GM23338 (cell line): ENCODE measurements around the gene R3HDML. TPM values are rescaled to one million over a fixed set of nuclear protein-coding genes. Genes with fewer than 3 reads are reported as not detected.

Source experiments
- ATAC-seq: fragments of 200-7000 bp; cut with Tn5 transposase; 3 replicates; pipeline ENCODE4 v1.9.1; 2020
- DNase-seq: peaks from one replicate; pipeline ENCODE4 v3.0.0-alpha.2; 2015; ENCODE audit warnings: low spot score
- H2AFZ ChIP-seq: fragments of 200-600 bp; sonication (generic); 2 replicates; pipeline ENCODE4 v1.8.0; 2016; ENCODE audit warnings: antibody characterized with exemption, mild to moderate bottlenecking, moderate library complexity
- H3F3A ChIP-seq: fragments of 200-600 bp; sonication (generic); replicated peaks from 2 replicates; pipeline ENCODE4 v1.8.0; 2017; ENCODE audit warnings: antibody characterized with exemption, mixed run types, low read depth
- H3K27ac ChIP-seq: fragments of 200-600 bp; sonication (generic); 2 replicates; pipeline ENCODE4 v1.6.1; 2016; ENCODE audit warnings: low read depth
- H3K27me3 ChIP-seq: fragments of 200-600 bp; sonication (generic); 2 replicates; pipeline ENCODE4 v1.8.0; 2016; ENCODE audit warnings: mild to moderate bottlenecking, mixed run types, moderate library complexity; ENCODE audit not compliant: insufficient read depth
- H3K36me3 ChIP-seq: fragments of 200-600 bp; sonication (generic); 2 replicates; pipeline ENCODE4 v1.8.0; 2016; ENCODE audit warnings: mild to moderate bottlenecking; ENCODE audit not compliant: insufficient read depth
- H3K4me1 ChIP-seq: fragments of 200-600 bp; sonication (generic); 2 replicates; pipeline ENCODE4 v1.8.0; 2016; ENCODE audit warnings: mild to moderate bottlenecking, moderate library complexity; ENCODE audit not compliant: insufficient read depth
- H3K4me2 ChIP-seq: fragments of 200-600 bp; sonication (generic); 2 replicates; pipeline ENCODE4 v1.7.1; 2017; ENCODE audit warnings: mixed run types
- H3K4me3 ChIP-seq: fragments of 200-600 bp; sonication (generic); 2 replicates; pipeline ENCODE4 v1.6.1; 2016; ENCODE audit warnings: mixed run types
- H3K79me2 ChIP-seq: fragments of 200-600 bp; sonication (generic); replicated peaks from 2 replicates; pipeline ENCODE4 v1.8.0; 2017; ENCODE audit warnings: mild to moderate bottlenecking; ENCODE audit not compliant: insufficient read depth
- H3K9me2 ChIP-seq: fragments of 200-600 bp; sonication (generic); 2 replicates; pipeline ENCODE4 v1.8.0; 2017; ENCODE audit not compliant: insufficient read depth
- H4K20me1 ChIP-seq: fragments of 200-600 bp; sonication (generic); replicated peaks from 2 replicates; pipeline ENCODE4 v1.8.0; 2017; ENCODE audit warnings: mild to moderate bottlenecking; ENCODE audit not compliant: insufficient read depth
- H3K27ac Mint-ChIP-seq: 2 replicates; pipeline ENCODE4 v1.8.0; 2020; ENCODE audit warnings: inconsistent platforms, mild to moderate bottlenecking, moderate library complexity, mixed read lengths
- H3K27me3 Mint-ChIP-seq: 3 replicates; pipeline ENCODE4 v1.8.0; 2022; ENCODE audit warnings: low read depth, mild to moderate bottlenecking, moderate library complexity, mixed read lengths, inconsistent platforms; ENCODE audit not compliant: insufficient read depth, poor library complexity
- H3K36me3 Mint-ChIP-seq: 3 replicates; pipeline ENCODE4 v1.8.0; 2021; ENCODE audit warnings: low read depth, mild to moderate bottlenecking, inconsistent platforms, moderate library complexity, mixed read lengths
- H3K4me1 Mint-ChIP-seq: 3 replicates; pipeline ENCODE4 v1.8.0; 2020; ENCODE audit warnings: mild to moderate bottlenecking, inconsistent platforms, mixed read lengths
- H3K4me3 Mint-ChIP-seq: 3 replicates; pipeline ENCODE4 v1.8.0; 2021; ENCODE audit warnings: moderate library complexity, mild to moderate bottlenecking, inconsistent platforms, mixed read lengths
- H3K9me3 Mint-ChIP-seq: 3 replicates; pipeline ENCODE4 v1.8.0; 2020; ENCODE audit warnings: moderate library complexity, mild to moderate bottlenecking, inconsistent platforms, mixed read lengths
- CTCF ChIP-seq, 2 experiments: fragments of 200-600 bp in 1 of 2; sonication (generic) in 1 of 2; conservative IDR thresholded peaks; 2 replicates each; pipeline versions ENCODE4 v1.5.1 to v1.6.1; 2016 to 2017; ENCODE audit warnings: antibody characterized with exemption in 2 of 2, low read depth in 2 of 2, mild to moderate bottlenecking in 2 of 2, moderate library complexity in 1 of 2
- EZH2 ChIP-seq: fragments of 200-600 bp; sonication (generic); IDR thresholded peaks from one replicate; pipeline ENCODE4 v1.8.0; 2017; ENCODE audit warnings: antibody characterized with exemption, mild to moderate bottlenecking, low read depth; ENCODE audit not compliant: unreplicated experiment
- NANOG ChIP-seq: IDR thresholded peaks from 2 replicates; pipeline ENCODE4 v1.6.1; 2016; ENCODE audit warnings: antibody characterized with exemption, borderline replicate concordance
- POLR2AphosphoS5 ChIP-seq: IDR thresholded peaks from 2 replicates; pipeline ENCODE4 v1.6.1; 2016; ENCODE audit warnings: antibody characterized with exemption, low read depth
- REST ChIP-seq: IDR thresholded peaks from one replicate; pipeline ENCODE4 v1.6.1; 2018; ENCODE audit warnings: antibody characterized with exemption; ENCODE audit not compliant: unreplicated experiment
- polyA plus RNA-seq: library from polyadenylated mRNA; unstranded; fragments of >200 nt; fragmentation: Nextera tagmentation; extraction: Ambion mirVana; gene quantifications from 2 replicates; pipeline ENCODE4 v1.2.1, GENCODE V29; 2016
- total RNA-seq: library from RNA; depleted of rRNA; stranded (reverse); fragments of >200 nt; shearing (Covaris generic); gene quantifications from 2 replicates; pipeline ENCODE4 v1.2.3, GENCODE V29; 2014
- TF ChIP-seq, protein P1 (sequence below): fragments of 250-450 bp; sonication (Bioruptor Pico); IDR thresholded peaks from 2 replicates; pipeline ENCODE4 v1.5.0; 2020; ENCODE audit warnings: mild to moderate bottlenecking, moderate library complexity

R3HDML gene
- total and polyA plus RNA-seq, 2 experiments from 2014 or later: not detected

DNA sequence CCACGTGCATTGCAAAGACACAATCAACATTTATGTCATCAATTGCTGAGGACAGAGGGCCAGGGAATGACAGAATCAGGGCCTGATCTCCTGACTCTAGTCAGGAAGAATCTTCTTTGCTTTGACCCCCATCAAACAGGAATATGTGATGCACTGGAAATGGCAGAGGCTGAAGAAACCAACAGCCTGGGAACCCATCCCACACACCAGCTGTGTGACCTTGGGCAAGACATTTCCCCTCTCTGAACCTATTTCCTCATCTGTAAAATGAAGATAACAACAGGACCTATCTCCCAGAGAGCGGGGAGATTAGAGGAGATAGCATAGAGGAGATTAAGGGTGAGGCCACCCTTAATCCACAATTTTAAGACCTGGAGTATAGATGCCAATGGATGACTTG, 20.2 kb downstream of the R3HDML start:
- Histone ChIP-seq H3K36me3 (no peaks in the 10 kb centered on the region), H4K20me1 (no peaks in the 10 kb centered on the region), H3K9me2 (no peaks in the 10 kb centered on the region), H3K79me2 (no peaks in the 10 kb centered on the region), H3K4me3 (no peak overlapping the region), H3K27me3 (no peaks in the 10 kb centered on the region), H3K4me1 (no peaks in the 10 kb centered on the region), H3F3A (no peaks in the 10 kb centered on the region), H3K27ac (no peak overlapping the region), H3K4me2 (no peak overlapping the region), H2AFZ (no peak overlapping the region)
- no peak for TF ChIP-seq EZH2
- TF ChIP-seq, protein P1, sequence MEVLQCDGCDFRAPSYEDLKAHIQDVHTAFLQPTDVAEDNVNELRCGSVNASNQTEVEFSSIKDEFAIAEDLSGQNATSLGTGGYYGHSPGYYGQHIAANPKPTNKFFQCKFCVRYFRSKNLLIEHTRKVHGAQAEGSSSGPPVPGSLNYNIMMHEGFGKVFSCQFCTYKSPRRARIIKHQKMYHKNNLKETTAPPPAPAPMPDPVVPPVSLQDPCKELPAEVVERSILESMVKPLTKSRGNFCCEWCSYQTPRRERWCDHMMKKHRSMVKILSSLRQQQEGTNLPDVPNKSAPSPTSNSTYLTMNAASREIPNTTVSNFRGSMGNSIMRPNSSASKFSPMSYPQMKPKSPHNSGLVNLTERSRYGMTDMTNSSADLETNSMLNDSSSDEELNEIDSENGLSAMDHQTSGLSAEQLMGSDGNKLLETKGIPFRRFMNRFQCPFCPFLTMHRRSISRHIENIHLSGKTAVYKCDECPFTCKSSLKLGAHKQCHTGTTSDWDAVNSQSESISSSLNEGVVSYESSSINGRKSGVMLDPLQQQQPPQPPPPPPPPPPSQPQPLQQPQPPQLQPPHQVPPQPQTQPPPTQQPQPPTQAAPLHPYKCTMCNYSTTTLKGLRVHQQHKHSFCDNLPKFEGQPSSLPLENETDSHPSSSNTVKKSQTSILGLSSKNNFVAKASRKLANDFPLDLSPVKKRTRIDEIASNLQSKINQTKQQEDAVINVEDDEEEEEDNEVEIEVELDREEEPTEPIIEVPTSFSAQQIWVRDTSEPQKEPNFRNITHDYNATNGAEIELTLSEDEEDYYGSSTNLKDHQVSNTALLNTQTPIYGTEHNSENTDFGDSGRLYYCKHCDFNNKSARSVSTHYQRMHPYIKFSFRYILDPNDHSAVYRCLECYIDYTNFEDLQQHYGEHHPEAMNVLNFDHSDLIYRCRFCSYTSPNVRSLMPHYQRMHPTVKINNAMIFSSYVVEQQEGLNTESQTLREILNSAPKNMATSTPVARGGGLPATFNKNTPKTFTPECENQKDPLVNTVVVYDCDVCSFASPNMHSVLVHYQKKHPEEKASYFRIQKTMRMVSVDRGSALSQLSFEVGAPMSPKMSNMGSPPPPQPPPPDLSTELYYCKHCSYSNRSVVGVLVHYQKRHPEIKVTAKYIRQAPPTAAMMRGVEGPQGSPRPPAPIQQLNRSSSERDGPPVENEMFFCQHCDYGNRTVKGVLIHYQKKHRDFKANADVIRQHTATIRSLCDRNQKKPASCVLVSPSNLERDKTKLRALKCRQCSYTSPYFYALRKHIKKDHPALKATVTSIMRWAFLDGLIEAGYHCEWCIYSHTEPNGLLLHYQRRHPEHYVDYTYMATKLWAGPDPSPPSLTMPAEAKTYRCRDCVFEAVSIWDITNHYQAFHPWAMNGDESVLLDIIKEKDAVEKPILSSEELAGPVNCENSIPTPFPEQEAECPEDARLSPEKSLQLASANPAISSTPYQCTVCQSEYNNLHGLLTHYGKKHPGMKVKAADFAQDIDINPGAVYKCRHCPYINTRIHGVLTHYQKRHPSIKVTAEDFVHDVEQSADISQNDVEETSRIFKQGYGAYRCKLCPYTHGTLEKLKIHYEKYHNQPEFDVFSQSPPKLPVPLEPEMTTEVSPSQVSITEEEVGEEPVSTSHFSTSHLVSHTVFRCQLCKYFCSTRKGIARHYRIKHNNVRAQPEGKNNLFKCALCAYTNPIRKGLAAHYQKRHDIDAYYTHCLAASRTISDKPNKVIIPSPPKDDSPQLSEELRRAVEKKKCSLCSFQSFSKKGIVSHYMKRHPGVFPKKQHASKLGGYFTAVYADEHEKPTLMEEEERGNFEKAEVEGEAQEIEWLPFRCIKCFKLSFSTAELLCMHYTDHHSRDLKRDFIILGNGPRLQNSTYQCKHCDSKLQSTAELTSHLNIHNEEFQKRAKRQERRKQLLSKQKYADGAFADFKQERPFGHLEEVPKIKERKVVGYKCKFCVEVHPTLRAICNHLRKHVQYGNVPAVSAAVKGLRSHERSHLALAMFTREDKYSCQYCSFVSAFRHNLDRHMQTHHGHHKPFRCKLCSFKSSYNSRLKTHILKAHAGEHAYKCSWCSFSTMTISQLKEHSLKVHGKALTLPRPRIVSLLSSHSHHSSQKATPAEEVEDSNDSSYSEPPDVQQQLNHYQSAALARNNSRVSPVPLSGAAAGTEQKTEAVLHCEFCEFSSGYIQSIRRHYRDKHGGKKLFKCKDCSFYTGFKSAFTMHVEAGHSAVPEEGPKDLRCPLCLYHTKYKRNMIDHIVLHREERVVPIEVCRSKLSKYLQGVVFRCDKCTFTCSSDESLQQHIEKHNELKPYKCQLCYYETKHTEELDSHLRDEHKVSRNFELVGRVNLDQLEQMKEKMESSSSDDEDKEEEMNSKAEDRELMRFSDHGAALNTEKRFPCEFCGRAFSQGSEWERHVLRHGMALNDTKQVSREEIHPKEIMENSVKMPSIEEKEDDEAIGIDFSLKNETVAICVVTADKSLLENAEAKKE: no peak
- no peak for TF ChIP-seq POLR2AphosphoS5
- Mint-ChIP-seq H3K27me3 (peaks cover 4% of the 10 kb centered on the region), H3K9me3 (no peaks in the 10 kb centered on the region), H3K4me1 (no peaks in the 10 kb centered on the region), H3K27ac (no peak overlapping the region), H3K4me3 (no peak overlapping the region), H3K36me3 (no peaks in the 10 kb centered on the region)
- no peak for DNase-seq
- no peak for ATAC-seq

- H3K27me3 Mint-ChIP-seq: peaks cover 4% of the 10 kb centered on the region
- no peaks in the 10 kb centered on the region for H3K9me3 Mint-ChIP-seq
- H3K4me1 ChIP-seq: no peaks in the 10 kb centered on the region
- H3K27ac Mint-ChIP-seq: no peak overlapping the region
- H4K20me1 ChIP-seq: no peaks in the 10 kb centered on the region
- no peaks in the 10 kb centered on the region for H3K36me3 Mint-ChIP-seq
- H3F3A ChIP-seq: no peaks in the 10 kb centered on the region
- no peaks in the 10 kb centered on the region for H3K27me3 ChIP-seq
- no peak for ATAC-seq
- H3K4me3 ChIP-seq: no peak overlapping the region
- no peaks in the 10 kb centered on the region for H3K9me2 ChIP-seq
- H3K4me3 Mint-ChIP-seq: no peak overlapping the region
- no peaks in the 10 kb centered on the region for H3K4me1 Mint-ChIP-seq
- H3K4me2 ChIP-seq: no peak overlapping the region
- H3K27ac ChIP-seq: no peak overlapping the region
- H3K79me2 ChIP-seq: no peaks in the 10 kb centered on the region
- H3K36me3 ChIP-seq: no peaks in the 10 kb centered on the region
- DNase-seq: no peak
- H2AFZ ChIP-seq: no peak overlapping the region
- no peak for TF ChIP-seq REST
- TF ChIP-seq NANOG: no peak
- no peak for TF ChIP-seq CTCF (conservative IDR thresholded peaks at IDR 0.05; ENCODE audit: low read depth in 2 of 2)
Measured at GRCh38 chr20:44357555-44358125, 20.8 kb downstream of the R3HDML start.
